GM18868 (cell line): ENCODE data around the gene SP2.

Source experiments
- ATAC-seq: cut with Tn5 transposase; IDR thresholded peaks from one replicate; pipeline ENCODE4 v1.9.1; 2021; ENCODE audit warnings: mild to moderate bottlenecking, moderate library complexity; ENCODE audit not compliant: unreplicated experiment

The SP2 gene

GRCh38 chr17:47895856-47896671, at the start of gene SP2:
TSS of gene SP2 (plus strand) at chr17:47896236. CDS start at chr17:47896287, 51 bp downstream.
- peak; percentile 89 for ATAC-seq

- no peak for ATAC-seq
Observed at GRCh38 chr17:47846716-47847340, 49.2 kb upstream of the SP2 start.

GRCh38 chr17:47847341-47848197, 48.5 kb upstream of the SP2 start:
- no peak for ATAC-seq

- no peak for ATAC-seq
Observed at GRCh38 chr17:47848198-47848513, 47.9 kb upstream of the SP2 start.

DNA sequence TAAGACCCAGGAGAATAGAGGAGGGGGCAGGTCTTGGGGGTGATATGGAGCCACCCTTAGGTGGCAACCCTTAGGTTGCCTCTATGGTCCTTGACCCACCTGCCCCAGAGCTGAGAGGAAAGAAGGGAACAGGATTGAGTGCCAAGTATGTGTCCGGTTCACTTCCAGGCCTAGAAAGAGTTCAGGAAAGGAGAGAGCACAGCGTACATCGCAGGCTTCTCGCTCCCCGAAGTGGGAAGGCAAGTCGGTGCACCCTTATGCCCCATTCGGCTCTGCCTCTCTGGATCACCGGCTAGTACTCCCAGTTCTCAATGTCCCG, 45.7 kb upstream of the SP2 start:
- no peak for ATAC-seq

DNA sequence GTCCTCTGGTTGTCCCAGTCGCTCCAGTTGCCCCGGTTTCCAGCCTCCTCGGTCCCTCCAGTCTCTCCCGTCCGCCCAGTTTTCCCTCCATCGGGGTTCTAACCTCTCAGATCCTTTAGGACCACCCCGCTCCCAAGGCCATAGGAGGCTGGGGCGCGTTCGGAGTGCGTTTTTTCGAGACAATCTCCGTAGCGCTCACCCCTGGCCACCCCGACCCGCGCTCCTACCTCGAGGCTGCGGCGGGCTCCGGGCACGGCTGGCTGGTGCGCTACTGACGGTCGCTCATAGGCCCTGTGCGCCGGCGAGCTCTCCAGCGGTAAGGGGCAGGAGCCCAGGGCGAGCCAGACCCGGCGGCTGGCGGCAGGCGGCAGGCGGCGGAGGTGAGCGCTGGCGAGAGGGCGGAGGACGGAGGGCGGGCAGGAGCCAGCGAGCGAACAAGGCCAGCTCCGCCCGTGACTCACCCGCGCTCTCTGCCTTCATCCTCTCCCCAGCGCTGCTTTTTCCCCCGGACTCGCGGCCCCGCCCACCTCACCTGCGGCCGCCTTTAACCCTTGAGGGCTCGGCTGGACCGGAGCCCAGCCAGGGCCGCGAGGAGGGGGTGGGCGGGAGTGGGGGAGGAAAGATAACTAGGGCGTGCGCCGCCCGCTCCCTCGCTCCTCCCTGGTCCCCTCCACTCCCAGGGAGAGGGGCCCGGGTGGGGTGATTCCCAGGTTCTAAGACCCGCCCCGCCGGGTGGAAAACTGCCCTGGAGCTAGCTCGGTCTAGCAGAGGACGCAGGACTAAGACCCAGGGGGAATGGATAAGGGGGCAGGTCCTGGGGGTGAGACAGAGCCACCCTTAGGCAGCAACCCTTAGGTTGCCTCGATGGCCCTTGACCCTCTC, 45.1 kb upstream of the SP2 start, which contains the start of gene SP6:
TSS of gene SP6 (minus strand) at position 472 of the 882 bp plus-strand sequence. CDS start 2,734 bp downstream, outside the sequence.
- ATAC-seq: no peak

- no peak for ATAC-seq
Observed at GRCh38 chr17:47851764-47852112, 44.3 kb upstream of the SP2 start.

GRCh38 chr17:47852113-47852949, 43.7 kb upstream of the SP2 start:
- no peak for ATAC-seq

DNA sequence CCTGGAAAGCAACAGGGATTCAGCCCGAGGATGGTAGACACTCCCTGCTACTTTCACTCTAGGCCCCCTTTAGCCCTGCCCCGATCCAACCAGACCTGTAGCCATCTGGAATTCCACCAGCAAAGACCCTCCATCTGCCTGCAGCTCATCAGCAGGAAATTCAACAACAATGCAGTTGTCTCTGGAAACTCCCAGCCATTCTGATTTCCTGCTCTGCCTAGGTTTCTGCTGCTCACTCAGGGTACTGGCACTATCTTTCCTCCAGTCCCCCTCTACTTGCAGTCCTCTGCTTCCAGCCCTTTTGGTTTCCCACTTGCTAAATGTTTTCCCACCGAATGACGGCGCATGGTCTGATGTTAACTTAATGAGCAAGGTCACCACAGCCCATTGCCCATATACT, 42.4 kb upstream of the SP2 start:
- ATAC-seq: no peak

GRCh38 chr17:47855737-47856136, 40.3 kb upstream of the SP2 start:
- no peak for ATAC-seq

DNA sequence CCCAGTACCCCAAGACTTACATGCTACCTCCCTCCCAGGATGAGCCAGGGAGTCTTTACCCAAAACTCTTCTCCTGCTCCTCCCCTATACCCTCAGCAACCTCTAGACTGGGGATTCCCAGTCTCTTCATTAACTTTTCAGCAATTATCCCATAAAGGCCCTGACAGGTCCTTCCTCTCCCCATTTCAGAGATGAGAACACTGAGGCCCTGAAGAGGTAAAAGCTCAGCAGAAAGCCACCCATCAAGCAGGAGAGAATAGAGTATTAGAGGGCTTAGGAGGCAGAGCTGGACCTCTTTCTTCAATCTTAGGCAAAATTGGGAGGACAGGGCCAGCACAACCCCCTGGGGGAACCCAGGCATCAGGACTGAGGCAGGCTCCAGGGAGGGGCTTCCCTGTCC, 39.2 kb upstream of the SP2 start:
- no peak for ATAC-seq

- no peak for ATAC-seq
Observed at GRCh38 chr17:47857551-47858455, 38.2 kb upstream of the SP2 start.

DNA sequence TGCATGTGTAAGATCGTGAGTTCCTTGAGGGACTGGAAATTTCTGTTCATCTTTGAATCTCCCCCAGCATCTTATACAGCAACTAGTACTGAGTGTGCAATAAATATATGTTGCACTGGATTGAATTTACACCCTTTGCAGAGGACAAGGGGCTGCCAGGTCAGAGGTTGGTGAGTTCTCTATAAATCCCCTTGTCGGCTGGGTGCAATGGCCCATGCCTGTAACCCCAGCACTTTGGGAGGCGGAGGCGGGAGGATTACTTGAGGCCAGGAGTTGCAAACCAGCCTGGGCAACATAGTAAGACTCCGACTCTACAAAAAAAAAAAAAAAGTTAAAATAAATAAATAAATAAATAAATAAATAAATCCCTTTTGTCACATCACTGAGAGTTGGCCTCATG, 35.6 kb upstream of the SP2 start:
- ATAC-seq: no peak

DNA sequence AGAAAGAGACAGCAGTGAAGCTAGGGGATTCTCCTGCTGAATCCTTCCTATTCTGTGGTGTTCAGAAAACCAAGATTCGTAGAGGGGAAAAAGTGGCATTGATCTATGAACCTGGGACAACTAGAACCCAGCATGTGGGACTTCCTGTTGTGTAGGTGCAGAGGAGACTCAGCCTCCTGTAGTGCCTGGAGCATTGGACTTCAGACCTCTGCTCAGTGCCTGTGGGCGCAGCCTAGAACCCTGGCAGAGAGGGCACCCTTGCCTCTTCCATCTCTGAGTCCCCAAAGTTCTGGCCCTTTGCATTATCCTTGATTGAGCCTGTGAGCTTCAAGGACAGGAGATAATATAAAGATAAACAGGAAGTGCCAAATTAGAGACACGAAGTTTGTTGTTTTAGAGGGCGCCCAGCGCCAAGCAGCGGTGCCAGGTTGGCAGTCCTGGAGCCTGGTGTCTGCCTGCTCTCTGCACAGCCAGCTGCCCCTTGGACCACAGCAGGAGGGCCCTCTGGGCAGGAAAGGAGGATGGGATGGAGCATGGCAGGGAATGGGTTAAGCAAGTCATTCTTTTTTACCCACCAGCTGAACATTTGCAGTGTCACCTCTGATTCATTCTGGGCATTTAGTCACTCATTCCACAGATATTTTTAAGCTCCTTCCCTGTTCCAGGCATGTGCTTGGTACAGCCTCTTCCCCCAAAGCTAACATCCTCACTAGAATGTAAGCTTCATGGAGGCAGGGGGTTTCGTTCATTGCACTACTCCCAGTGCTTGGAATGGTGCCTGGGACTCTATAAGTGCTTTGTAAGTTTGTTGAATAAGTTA, 33.2 kb upstream of the SP2 start:
- ATAC-seq: no peak

- ATAC-seq: no peak
Observed at GRCh38 chr17:47864791-47865216, 31.2 kb upstream of the SP2 start.

DNA sequence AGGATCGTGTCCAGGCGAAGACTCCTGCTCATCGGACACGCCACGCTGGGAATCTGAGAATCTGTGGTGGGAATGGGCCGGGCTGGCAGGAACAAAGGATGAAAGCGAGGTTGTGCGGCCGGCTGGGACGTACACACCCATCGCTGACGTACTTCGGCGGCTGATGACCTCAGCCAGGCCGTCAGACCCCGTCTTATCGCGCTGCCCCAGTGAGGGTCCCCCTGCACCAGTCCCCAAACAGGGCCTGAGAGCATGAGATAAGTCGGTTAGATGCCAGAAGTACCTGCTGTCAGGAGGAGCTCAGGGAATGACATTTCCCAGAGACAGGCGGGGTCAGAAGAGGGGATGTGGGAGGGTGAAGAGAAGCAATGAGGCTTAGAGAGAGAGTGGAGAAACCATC, 29.1 kb upstream of the SP2 start:
- no peak for ATAC-seq

DNA sequence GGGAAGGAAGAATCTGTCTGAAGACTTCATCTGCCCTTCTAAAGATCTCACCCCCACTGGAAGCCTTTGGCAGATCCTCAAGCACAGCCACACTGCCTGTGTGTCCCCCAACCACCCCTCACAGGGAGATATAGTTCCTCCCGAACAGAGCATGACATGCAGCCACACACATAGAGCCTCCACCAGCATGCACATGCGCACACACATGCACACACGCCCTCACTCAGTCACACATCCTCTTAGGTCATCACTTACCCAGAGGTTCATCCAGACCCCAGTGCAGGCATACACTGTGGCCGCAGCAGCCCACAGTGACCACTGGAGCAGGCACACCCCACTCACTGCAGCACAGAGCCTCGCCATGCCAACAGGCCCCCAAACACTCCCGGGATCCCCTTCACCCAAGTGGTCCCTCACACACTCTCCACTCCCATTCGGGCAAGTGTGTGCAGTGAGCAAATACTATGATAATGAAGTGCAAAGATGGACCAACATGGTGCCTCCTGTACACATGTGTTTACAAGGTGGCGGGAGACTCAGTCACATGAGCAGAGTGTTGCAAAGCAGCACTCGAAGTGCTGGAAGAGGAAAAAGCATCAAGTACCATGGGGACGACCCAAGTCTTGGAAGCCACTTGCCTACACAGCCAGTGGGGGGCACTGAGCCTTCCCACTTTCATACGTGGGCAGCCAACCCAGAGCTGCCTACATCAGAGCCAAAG, 28.1 kb upstream of the SP2 start:
- ATAC-seq: no peak
